ENCODE measurements around the gene KLRC2.
"Not testable (repeated sequence)": the region's sequence is repeated elsewhere in the genome, so short reads cannot be mapped to it uniquely, and the experiment has no call there.

The KLRC2 gene

DNA sequence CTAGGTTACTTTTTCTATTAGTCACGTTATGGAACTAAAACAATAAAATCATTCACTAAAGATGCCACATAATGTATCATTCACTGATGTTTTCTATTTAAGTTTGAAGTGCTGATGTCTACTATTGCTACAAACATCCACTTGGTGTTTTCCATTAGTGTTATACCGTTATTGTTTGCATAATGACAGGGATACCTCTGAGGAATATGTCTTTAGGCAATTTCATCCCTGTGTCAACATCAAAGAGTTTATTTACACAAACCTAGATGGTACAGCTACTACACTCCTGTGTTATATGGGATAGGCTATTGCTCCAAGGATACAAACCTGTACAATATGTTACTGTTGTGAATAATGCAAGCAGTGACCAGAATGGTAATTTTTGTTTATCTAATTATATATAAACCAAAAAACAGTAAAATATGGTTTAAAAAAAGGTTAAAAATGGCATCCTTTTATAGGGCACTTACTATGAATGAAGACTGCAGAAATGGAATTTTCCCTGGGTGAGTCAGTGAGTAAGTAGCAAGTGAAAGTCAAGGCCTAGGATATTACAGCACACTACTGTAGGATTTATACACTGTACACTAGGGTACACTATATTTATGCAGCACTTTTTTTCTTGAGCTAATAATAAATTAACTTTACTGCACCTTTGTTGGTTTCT is 3.9 kb upstream of the KLRC2 start:
- H3K4me1 ChIP-seq (ENCODE audit: insufficient read depth, low read length, severe bottlenecking), result peaks cover 11% of the 10 kb centered on the region
- not testable (repeated sequence) for H3K9ac ChIP-seq (ENCODE audit: low read length); H3K79me2 ChIP-seq (ENCODE audit: insufficient read depth, low read length); H3K9me2 ChIP-seq (ENCODE audit: low read depth, low read length); H2AFZ ChIP-seq (ENCODE audit: low read length); H3K4me2 ChIP-seq (ENCODE audit: low read length); H4K20me1 ChIP-seq (ENCODE audit: insufficient read depth, low read length); H3F3A ChIP-seq (ENCODE audit: insufficient read depth, low read length); H3K36me3 ChIP-seq (ENCODE audit: insufficient read depth, low read length); H3K27me3 ChIP-seq (ENCODE audit: insufficient read depth, low read length); H3K9me3 ChIP-seq (ENCODE audit: low read length); H3K4me3 ChIP-seq (ENCODE audit: low read depth, low read length, poor library complexity, severe bottlenecking); H3K27ac ChIP-seq (ENCODE audit: low read depth, low read length, poor library complexity, severe bottlenecking)

DNA sequence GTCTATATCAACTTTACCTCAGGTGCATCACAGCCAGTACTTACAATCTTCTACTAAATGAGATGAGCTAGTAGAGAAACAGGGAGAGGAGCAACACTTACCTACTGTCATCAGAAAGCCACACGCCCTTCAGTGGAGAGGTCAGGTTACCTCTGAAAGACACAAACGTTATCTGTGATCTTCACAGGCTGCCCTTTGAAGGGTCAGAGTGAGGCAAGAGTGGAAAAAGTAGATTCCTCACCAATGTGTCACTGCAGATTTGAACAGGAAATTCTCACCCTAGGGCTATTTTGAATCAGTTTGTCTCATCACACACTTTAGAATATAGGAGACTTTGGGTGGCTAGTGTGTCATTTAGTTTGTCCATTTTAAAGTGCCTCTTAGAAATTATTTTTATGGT is 1.8 kb upstream of the KLRC2 start:
- not testable (repeated sequence) for H4K20me1 ChIP-seq (ENCODE audit: insufficient read depth, low read length); H3K9me3 ChIP-seq (ENCODE audit: low read length); H2AFZ ChIP-seq (ENCODE audit: low read length); H3K36me3 ChIP-seq (ENCODE audit: insufficient read depth, low read length); H3K27ac ChIP-seq (ENCODE audit: low read depth, low read length, poor library complexity, severe bottlenecking); H3K27me3 ChIP-seq (ENCODE audit: insufficient read depth, low read length); H3K4me2 ChIP-seq (ENCODE audit: low read length); H3K9ac ChIP-seq (ENCODE audit: low read length); H3K4me3 ChIP-seq (ENCODE audit: low read depth, low read length, poor library complexity, severe bottlenecking); H3K79me2 ChIP-seq (ENCODE audit: insufficient read depth, low read length); H3F3A ChIP-seq (ENCODE audit: insufficient read depth, low read length); H3K9me2 ChIP-seq (ENCODE audit: low read depth, low read length)
- peaks cover 16% of the 10 kb centered on the region for H3K4me1 ChIP-seq (ENCODE audit: insufficient read depth, low read length, severe bottlenecking)

DNA sequence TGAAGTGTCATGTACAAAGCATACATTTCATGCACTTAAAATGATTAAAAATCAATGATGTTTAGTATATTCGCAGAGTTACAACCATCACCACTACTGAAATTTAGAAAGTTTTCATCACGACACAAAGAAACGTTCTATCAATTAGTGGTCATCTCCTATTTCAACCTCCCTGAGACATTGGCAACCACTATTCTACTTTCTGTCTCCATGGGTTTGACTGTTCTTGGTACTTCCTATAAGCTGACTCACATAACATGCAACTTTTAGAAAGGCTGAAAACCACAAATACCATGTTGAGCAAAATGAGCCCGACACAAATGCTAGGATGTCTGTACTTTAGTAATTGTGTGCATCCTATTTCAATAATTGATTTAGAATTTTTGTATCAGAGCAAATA is 5.2 kb downstream of the KLRC2 start:
- not testable (repeated sequence) for H2AFZ ChIP-seq (ENCODE audit: low read length); H3K9me2 ChIP-seq (ENCODE audit: low read depth, low read length); H3K4me2 ChIP-seq (ENCODE audit: low read length); H3F3A ChIP-seq (ENCODE audit: insufficient read depth, low read length); H3K27me3 ChIP-seq (ENCODE audit: insufficient read depth, low read length); H3K4me3 ChIP-seq (ENCODE audit: low read depth, low read length, poor library complexity, severe bottlenecking); H3K9ac ChIP-seq (ENCODE audit: low read length); H4K20me1 ChIP-seq (ENCODE audit: insufficient read depth, low read length); H3K4me1 ChIP-seq (ENCODE audit: insufficient read depth, low read length, severe bottlenecking); H3K27ac ChIP-seq (ENCODE audit: low read depth, low read length, poor library complexity, severe bottlenecking); H3K9me3 ChIP-seq (ENCODE audit: low read length); H3K79me2 ChIP-seq (ENCODE audit: insufficient read depth, low read length)
- peaks cover 13% of the 10 kb centered on the region for H3K36me3 ChIP-seq (ENCODE audit: insufficient read depth, low read length)

DNA sequence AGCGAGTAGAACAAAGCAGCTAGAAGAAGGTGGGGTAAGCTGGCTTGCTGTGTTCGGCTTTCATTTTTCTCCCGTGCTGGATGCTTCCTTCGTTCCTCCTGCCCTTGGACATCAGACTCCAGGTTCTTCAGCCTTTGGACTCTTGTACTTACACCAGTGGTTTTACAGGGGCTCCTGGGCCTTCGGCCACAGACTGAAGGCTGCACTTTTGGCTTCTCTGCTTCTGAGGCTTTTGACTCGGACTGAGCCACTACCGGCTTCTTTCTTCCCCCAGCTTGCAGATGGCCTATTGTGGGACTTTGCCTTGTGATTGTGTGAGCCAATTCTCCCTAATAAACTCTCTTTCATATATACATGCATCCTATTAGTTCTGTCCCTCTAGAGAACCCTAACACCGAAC is 9.9 kb downstream of the KLRC2 start:
- not testable (repeated sequence) for H3F3A ChIP-seq (ENCODE audit: insufficient read depth, low read length); H2AFZ ChIP-seq (ENCODE audit: low read length); H3K27ac ChIP-seq (ENCODE audit: low read depth, low read length, poor library complexity, severe bottlenecking); H3K36me3 ChIP-seq (ENCODE audit: insufficient read depth, low read length); H3K9me2 ChIP-seq (ENCODE audit: low read depth, low read length); H3K79me2 ChIP-seq (ENCODE audit: insufficient read depth, low read length); H3K27me3 ChIP-seq (ENCODE audit: insufficient read depth, low read length); H3K4me2 ChIP-seq (ENCODE audit: low read length); H3K9me3 ChIP-seq (ENCODE audit: low read length); H3K9ac ChIP-seq (ENCODE audit: low read length); H3K4me3 ChIP-seq (ENCODE audit: low read depth, low read length, poor library complexity, severe bottlenecking); H4K20me1 ChIP-seq (ENCODE audit: insufficient read depth, low read length)
- peaks cover 10% of the 10 kb centered on the region for H3K4me1 ChIP-seq (ENCODE audit: insufficient read depth, low read length, severe bottlenecking)

DNA sequence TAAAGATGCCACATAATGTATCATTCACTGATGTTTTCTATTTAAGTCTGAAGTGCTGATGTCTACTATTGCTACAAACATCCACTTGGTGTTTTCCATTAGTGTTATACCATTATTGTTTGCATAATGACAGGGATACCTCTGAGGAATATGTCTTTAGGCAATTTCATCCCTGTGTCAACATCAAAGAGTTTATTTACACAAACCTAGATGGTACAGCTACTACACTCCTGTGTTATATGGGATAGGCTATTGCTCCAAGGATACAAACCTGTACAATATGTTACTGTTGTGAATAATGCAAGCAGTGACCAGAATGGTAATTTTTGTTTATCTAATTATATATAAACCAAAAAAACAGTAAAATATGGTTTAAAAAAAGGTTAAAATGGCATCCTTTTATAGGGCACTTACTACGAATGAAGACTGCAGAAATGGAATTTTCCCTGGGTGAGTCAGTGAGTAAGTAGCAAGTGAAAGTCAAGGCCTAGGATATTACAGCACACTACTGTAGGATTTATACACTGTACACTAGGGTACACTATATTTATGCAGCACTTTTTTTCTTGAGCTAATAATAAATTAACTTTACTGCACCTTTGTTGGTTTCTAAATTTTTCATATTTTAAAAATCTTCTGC is 11.4 kb downstream of the KLRC2 start:
- not testable (repeated sequence) for H2AFZ ChIP-seq (ENCODE audit: low read length); H3K27ac ChIP-seq (ENCODE audit: low read depth, low read length, poor library complexity, severe bottlenecking); H4K20me1 ChIP-seq (ENCODE audit: insufficient read depth, low read length); H3K9me3 ChIP-seq (ENCODE audit: low read length); H3K9me2 ChIP-seq (ENCODE audit: low read depth, low read length); H3K27me3 ChIP-seq (ENCODE audit: insufficient read depth, low read length); H3K9ac ChIP-seq (ENCODE audit: low read length); H3K79me2 ChIP-seq (ENCODE audit: insufficient read depth, low read length); H3F3A ChIP-seq (ENCODE audit: insufficient read depth, low read length); H3K36me3 ChIP-seq (ENCODE audit: insufficient read depth, low read length); H3K4me3 ChIP-seq (ENCODE audit: low read depth, low read length, poor library complexity, severe bottlenecking); H3K4me2 ChIP-seq (ENCODE audit: low read length)
- H3K4me1 ChIP-seq (ENCODE audit: insufficient read depth, low read length, severe bottlenecking), result peaks cover 15% of the 10 kb centered on the region

DNA sequence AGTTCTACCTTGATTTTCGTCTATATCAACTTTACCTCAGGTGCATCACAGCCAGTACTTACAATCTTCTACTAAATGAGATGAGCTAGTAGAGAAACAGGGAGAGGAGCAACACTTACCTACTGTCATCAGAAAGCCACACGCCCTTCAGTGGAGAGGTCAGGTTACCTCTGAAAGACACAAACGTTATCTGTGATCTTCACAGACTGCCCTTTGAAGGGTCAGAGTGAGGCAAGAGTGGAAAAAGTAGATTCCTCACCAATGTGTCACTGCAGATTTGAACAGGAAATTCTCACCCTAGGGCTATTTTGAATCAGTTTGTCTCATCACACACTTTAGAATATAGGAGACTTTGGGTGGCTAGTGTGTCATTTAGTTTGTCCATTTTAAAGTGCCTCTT is 13.7 kb downstream of the KLRC2 start:
- Histone ChIP-seq H3K36me3 (ENCODE audit: insufficient read depth, low read length) (peaks cover 16% of the 10 kb centered on the region), H3K27ac (ENCODE audit: low read depth, low read length, poor library complexity, severe bottlenecking) (peak overlapping the region; percentile 72), H3K4me1 (ENCODE audit: insufficient read depth, low read length, severe bottlenecking) (peaks cover 30% of the 10 kb centered on the region)
- not testable (repeated sequence) for H3K9me2 ChIP-seq (ENCODE audit: low read depth, low read length); H2AFZ ChIP-seq (ENCODE audit: low read length); H3K4me3 ChIP-seq (ENCODE audit: low read depth, low read length, poor library complexity, severe bottlenecking); H3K9me3 ChIP-seq (ENCODE audit: low read length); H3K79me2 ChIP-seq (ENCODE audit: insufficient read depth, low read length); H4K20me1 ChIP-seq (ENCODE audit: insufficient read depth, low read length); H3K9ac ChIP-seq (ENCODE audit: low read length); H3F3A ChIP-seq (ENCODE audit: insufficient read depth, low read length); H3K27me3 ChIP-seq (ENCODE audit: insufficient read depth, low read length); H3K4me2 ChIP-seq (ENCODE audit: low read length)

DNA sequence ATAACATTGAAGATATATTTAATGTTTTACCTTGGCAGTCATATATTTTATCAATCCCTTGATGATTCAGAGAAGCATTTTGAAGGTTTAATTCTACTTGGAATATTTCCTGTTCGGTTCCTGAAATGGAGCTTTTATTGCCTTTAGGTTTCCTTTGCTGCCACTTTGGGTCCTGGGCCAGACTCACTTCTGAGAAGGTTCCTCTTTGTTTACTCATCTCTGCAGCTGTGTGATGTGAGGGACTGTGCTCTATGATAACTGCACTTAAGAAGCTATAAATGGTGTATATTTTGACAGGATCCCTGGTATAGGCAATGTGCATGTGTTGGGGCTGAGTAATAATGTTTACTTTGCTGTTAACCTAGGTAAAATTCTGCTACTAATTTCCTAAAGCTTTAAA is 15.5 kb downstream of the KLRC2 start, which contains the start of gene KLRC3:
Gene KLRC3 (minus strand): TSS at position 262 of the 400 bp plus-strand sequence. CDS start 45 bp downstream, at position 217.
- Histone ChIP-seq H3K9ac (ENCODE audit: low read length) (peak within 1 kb of the TSS; percentile 97), H3K36me3 (ENCODE audit: insufficient read depth, low read length) (peaks cover 32% of the 10 kb centered on the region), H3K4me2 (ENCODE audit: low read length) (peak within 1 kb of the TSS; percentile 80), H3K4me1 (ENCODE audit: insufficient read depth, low read length, severe bottlenecking) (peaks cover 44% of the 10 kb centered on the region), H3K4me3 (ENCODE audit: low read depth, low read length, poor library complexity, severe bottlenecking) (peak within 1 kb of the TSS; percentile 96), H3K27ac (ENCODE audit: low read depth, low read length, poor library complexity, severe bottlenecking) (peak within 1 kb of the TSS; percentile 89)
- H4K20me1 ChIP-seq (ENCODE audit: insufficient read depth, low read length); H3K79me2 ChIP-seq (ENCODE audit: insufficient read depth, low read length); H3K27me3 ChIP-seq (ENCODE audit: insufficient read depth, low read length); H3K9me2 ChIP-seq (ENCODE audit: low read depth, low read length); H2AFZ ChIP-seq (ENCODE audit: low read length); H3K9me3 ChIP-seq (ENCODE audit: low read length); H3F3A ChIP-seq (ENCODE audit: insufficient read depth, low read length): not testable (repeated sequence)
